MCF 10A (cell line): Measurements from ENCODE around the gene GAK. TPM values are rescaled to one million over a fixed set of nuclear protein-coding genes. Genes with fewer than 3 reads are reported as not detected.

Source experiments
- BruUV-seq: library from RNA; stranded (reverse); fragments of 400-500 nt; replicated peaks from 2 replicates; lab custom pipeline; 2021; lab: Mats Ljungman, UMichigan
- CTCF ChIA-PET: fragments of 300-600 bp; sonication (Branson Sonifier 250); formaldehyde crosslinking; extraction: SDS; loops from one replicate; lab custom pipeline; 2021; ENCODE audit warnings: antibody characterized with exemption, inconsistent platforms; lab: Yijun Ruan, JAX
- POLR2A ChIA-PET: fragments of 300-600, 350-650 bp; sonication (Branson Sonifier 250); formaldehyde crosslinking; extraction: SDS; loops from one replicate; lab custom pipeline; 2020; ENCODE audit warnings: antibody characterized with exemption, inconsistent platforms; lab: Yijun Ruan, JAX
- DNase-seq: peaks from one replicate; pipeline ENCODE4 v3.0.0-alpha.2; 2018; ENCODE audit not compliant: unreplicated experiment
- H3K27ac Mint-ChIP-seq: one replicate; pipeline ENCODE4 v1.8.0; 2022; ENCODE audit warnings: mild to moderate bottlenecking, low read depth, mixed read lengths; ENCODE audit not compliant: unreplicated experiment
- H3K27me3 Mint-ChIP-seq: one replicate; pipeline ENCODE4 v1.8.0; 2022; ENCODE audit warnings: mixed read lengths; ENCODE audit not compliant: insufficient read depth, unreplicated experiment
- H3K36me3 Mint-ChIP-seq: one replicate; pipeline ENCODE4 v1.8.0; 2022; ENCODE audit warnings: mild to moderate bottlenecking, moderate library complexity, mixed read lengths; ENCODE audit not compliant: insufficient read depth, unreplicated experiment
- H3K4me1 Mint-ChIP-seq: one replicate; pipeline ENCODE4 v1.8.0; 2022; ENCODE audit warnings: mixed read lengths; ENCODE audit not compliant: insufficient read depth, unreplicated experiment
- H3K4me3 Mint-ChIP-seq: one replicate; pipeline ENCODE4 v1.8.0; 2022; ENCODE audit warnings: mild to moderate bottlenecking, moderate library complexity, mixed read lengths; ENCODE audit not compliant: unreplicated experiment
- H3K9me3 Mint-ChIP-seq: one replicate; pipeline ENCODE4 v1.8.0; 2022; ENCODE audit warnings: mixed read lengths; ENCODE audit not compliant: unreplicated experiment
- CTCF ChIP-seq: fragments of 200-600 bp; IDR thresholded peaks from one replicate; pipeline ENCODE4 v1.8.0; 2022; ENCODE audit warnings: antibody characterized with exemption, mild to moderate bottlenecking; ENCODE audit not compliant: unreplicated experiment
- intact Hi-C: fragments of 100-400 bp; cut with micrococcal nuclease; formaldehyde crosslinking; loops from 2 replicates; pipeline ENCODE4 v1.14.1; 2022
- total RNA-seq: library from RNA; stranded (reverse); gene quantifications from 2 replicates; pipeline ENCODE4 v1.2.3, GENCODE V29; 2022

The GAK gene
- total RNA-seq, 1 experiment from 2014 or later, result 72.9 TPM

- POLR2A ChIA-PET, result interaction anchor here (0.6 to 0.7 kb wide), 2 partner anchors 17 to 707 kb away, joined by 3 to 4 read pairs; no protein-coding TSS in a partner anchor
- Mint-ChIP-seq H3K4me3 (no peak overlapping the region), H3K36me3 (peaks cover 30% of the 10 kb centered on the region), H3K9me3 (no peaks in the 10 kb centered on the region), H3K27me3 (no peaks in the 10 kb centered on the region), H3K4me1 (no peaks in the 10 kb centered on the region), H3K27ac (no peak overlapping the region)
- BruUV-seq, result no TSS peak
- no peak for DNase-seq
- CTCF ChIA-PET, result interaction anchor here (0.6 kb wide), 1 partner anchor 138 kb away, joined by 3 read pairs; no protein-coding TSS in a partner anchor
- TF ChIP-seq CTCF, result no peak
- intact Hi-C loops, result no loop called here
Measured at GRCh38 chr4:903066-904046, 28.8 kb downstream of the GAK start.

GRCh38 chr4:901192-901910 is 30.8 kb downstream of the GAK start:
- ChIA-PET CTCF (no interaction called here), POLR2A (interaction anchor here (0.6 to 1.0 kb wide), 2 partner anchors 9 to 299 kb away, joined by 3 read pairs; no protein-coding TSS in a partner anchor)
- intact Hi-C loops, result no loop called here

GRCh38 chr4:900721-901120 is 31.4 kb downstream of the GAK start:
- ChIA-PET POLR2A (no interaction called here), CTCF (no interaction called here)
- peaks cover 39% of the 10 kb centered on the region for H3K36me3 Mint-ChIP-seq
- H3K4me1 Mint-ChIP-seq, result no peaks in the 10 kb centered on the region
- no peaks in the 10 kb centered on the region for H3K27me3 Mint-ChIP-seq
- no peak overlapping the region for H3K27ac Mint-ChIP-seq
- H3K4me3 Mint-ChIP-seq, result no peak overlapping the region
- no TSS peak for BruUV-seq
- no peak for DNase-seq
- TF ChIP-seq CTCF, result no peak
- intact Hi-C loops, result no loop called here
- H3K9me3 Mint-ChIP-seq, result no peaks in the 10 kb centered on the region

More at GRCh38 chr4:901192-901910, 30.8 kb downstream of the GAK start:
- H3K4me3 Mint-ChIP-seq, result no peak overlapping the region
- BruUV-seq, result no TSS peak
- peaks cover 41% of the 10 kb centered on the region for H3K36me3 Mint-ChIP-seq
- H3K4me1 Mint-ChIP-seq, result no peaks in the 10 kb centered on the region
- DNase-seq, result no peak
- no peaks in the 10 kb centered on the region for H3K27me3 Mint-ChIP-seq
- H3K9me3 Mint-ChIP-seq, result no peaks in the 10 kb centered on the region
- H3K27ac Mint-ChIP-seq, result no peak overlapping the region
- TF ChIP-seq CTCF, result no peak

- H3K27ac Mint-ChIP-seq, result no peak overlapping the region
- no peak overlapping the region for H3K4me3 Mint-ChIP-seq
- POLR2A ChIA-PET, result no interaction called here
Measured at GRCh38 chr4:900073-900472, 32.0 kb downstream of the GAK start.

More at GRCh38 chr4:900073-900472, 32.0 kb downstream of the GAK start:
- intact Hi-C loops, result no loop called here
- DNase-seq, result no peak
- CTCF ChIA-PET, result no interaction called here
- no TSS peak for BruUV-seq
- TF ChIP-seq CTCF, result no peak
- Mint-ChIP-seq H3K9me3 (no peaks in the 10 kb centered on the region), H3K4me1 (no peaks in the 10 kb centered on the region), H3K27me3 (no peaks in the 10 kb centered on the region), H3K36me3 (peaks cover 42% of the 10 kb centered on the region)
